Mesenchymal stem cell (in vitro differentiated cells and primary cell): ENCODE measurements around the gene MAGEA2.
"Not testable (repeated sequence)": the region's sequence is repeated elsewhere in the genome, so short reads cannot be mapped to it uniquely, and the experiment has no call there.

Experiments
- DNase-seq: peaks from one replicate; pipeline ENCODE4 v3.0.0-alpha.2; 2013
- H2AFZ ChIP-seq: one replicate; pipeline ENCODE4 v1.6.1; 2013; ENCODE audit warnings: low read depth, mild to moderate bottlenecking, control low read depth, inconsistent platforms, low read length, moderate library complexity
- H2AK5ac ChIP-seq: 2 replicates; pipeline ENCODE4 v1.6.1; 2013; ENCODE audit warnings: low read length, moderate library complexity, mild to moderate bottlenecking, inconsistent platforms; ENCODE audit not compliant: severe bottlenecking
- H2BK120ac ChIP-seq: one replicate; pipeline ENCODE4 v1.6.1; 2013; ENCODE audit warnings: low read depth, mild to moderate bottlenecking, inconsistent platforms, low read length, moderate library complexity
- H2BK12ac ChIP-seq, 2 experiments: one replicate each; pipeline ENCODE4 v1.6.1; 2013; ENCODE audit warnings: inconsistent platforms in 2 of 2, low read length in 2 of 2, mild to moderate bottlenecking in 2 of 2, moderate library complexity in 2 of 2, control low read depth in 1 of 2
- H2BK15ac ChIP-seq: one replicate; pipeline ENCODE4 v1.6.1; 2013; ENCODE audit warnings: mild to moderate bottlenecking, low read depth, inconsistent platforms; ENCODE audit not compliant: poor library complexity, severe bottlenecking
- H2BK5ac ChIP-seq: 2 replicates; pipeline ENCODE4 v1.6.1; 2013; ENCODE audit warnings: low read depth, mild to moderate bottlenecking, low read length, control low read depth, inconsistent platforms; ENCODE audit not compliant: poor library complexity, severe bottlenecking
- H3K14ac ChIP-seq, 2 experiments: one replicate each; pipeline ENCODE4 v1.6.1; 2013; ENCODE audit warnings: inconsistent platforms in 2 of 2, low read length in 2 of 2, control low read depth in 1 of 2, mild to moderate bottlenecking in 1 of 2, moderate library complexity in 1 of 2
- H3K18ac ChIP-seq, 2 experiments: one replicate each; pipeline ENCODE4 v1.6.1; 2013; ENCODE audit warnings: inconsistent platforms in 2 of 2, low read length in 2 of 2, control low read depth in 1 of 2, low read depth in 1 of 2, mild to moderate bottlenecking in 1 of 2
- H3K23ac ChIP-seq, 2 experiments: one replicate each; pipeline ENCODE4 v1.6.1; 2013; ENCODE audit warnings: inconsistent platforms in 2 of 2, low read length in 2 of 2, mild to moderate bottlenecking in 2 of 2, moderate library complexity in 2 of 2, control low read depth in 1 of 2
- H3K27ac ChIP-seq: 2 replicates; pipeline ENCODE4 v1.5.1; 2013; ENCODE audit warnings: mild to moderate bottlenecking, moderate library complexity, low read length, control low read depth, inconsistent platforms; ENCODE audit not compliant: poor library complexity, severe bottlenecking
- H3K27me3 ChIP-seq, 2 experiments: 2 replicates each; pipeline versions ENCODE4 v1.6.1 to v1.7.0; 2013; ENCODE audit warnings: low read length in 2 of 2, mild to moderate bottlenecking in 2 of 2, moderate library complexity in 2 of 2, control low read depth in 1 of 2, inconsistent platforms in 1 of 2; ENCODE audit not compliant: control insufficient read depth in 1 of 2, insufficient read depth in 1 of 2
- H3K36me3 ChIP-seq, 2 experiments: 2 replicates each; pipeline versions ENCODE4 v1.6.1 to v1.7.0; 2013; ENCODE audit warnings: low read length in 2 of 2, control low read depth in 1 of 2, inconsistent platforms in 1 of 2, low read depth in 1 of 2, mild to moderate bottlenecking in 1 of 2; ENCODE audit not compliant: insufficient read depth in 2 of 2, control insufficient read depth in 1 of 2
- H3K4ac ChIP-seq, 2 experiments: one replicate each; pipeline ENCODE4 v1.6.1; 2013; ENCODE audit warnings: inconsistent platforms in 2 of 2, low read length in 2 of 2, mild to moderate bottlenecking in 2 of 2, moderate library complexity in 2 of 2, control low read depth in 1 of 2, low read depth in 1 of 2
- H3K4me1 ChIP-seq: 2 replicates; pipeline ENCODE4 v1.6.1; 2013; ENCODE audit warnings: low read depth, low read length, control low read depth; ENCODE audit not compliant: control insufficient read depth, insufficient read depth
- H3K4me2 ChIP-seq: 2 replicates; pipeline ENCODE4 v1.6.1; 2013; ENCODE audit warnings: low read length, mild to moderate bottlenecking, inconsistent platforms; ENCODE audit not compliant: poor library complexity, severe bottlenecking
- H3K4me3 ChIP-seq, 2 experiments: 2 replicates each; pipeline versions ENCODE4 v1.5.1 to v1.7.0; 2013; ENCODE audit warnings: low read length in 2 of 2, mild to moderate bottlenecking in 2 of 2, control low read depth in 1 of 2, low read depth in 1 of 2; ENCODE audit not compliant: insufficient read depth in 1 of 2
- H3K79me1 ChIP-seq: replicated peaks from 2 replicates; pipeline ENCODE4 v1.6.1; 2013; ENCODE audit warnings: mild to moderate bottlenecking, control low read depth, low read length, inconsistent platforms; ENCODE audit not compliant: poor library complexity, severe bottlenecking
- H3K9ac ChIP-seq: 2 replicates; pipeline ENCODE4 v1.7.0; 2013; ENCODE audit warnings: mild to moderate bottlenecking, low read length, moderate library complexity
- H3K9me3 ChIP-seq: 2 replicates; pipeline ENCODE4 v1.7.0; 2013; ENCODE audit warnings: mild to moderate bottlenecking, low read length; ENCODE audit not compliant: control insufficient read depth
- H4K8ac ChIP-seq: one replicate; pipeline ENCODE4 v1.6.1; 2013; ENCODE audit warnings: inconsistent platforms, mild to moderate bottlenecking, low read length, moderate library complexity
- H4K91ac ChIP-seq: one replicate; pipeline ENCODE4 v1.6.1; 2013; ENCODE audit warnings: mild to moderate bottlenecking, low read length, inconsistent platforms
- WGBS: methylation state at CpG from one replicate; pipeline ENCODE4 v1.1.7; 2013; ENCODE audit warnings: mixed read lengths; 5-methylcytosine and 5-hydroxymethylcytosine counted together

MAGEA2 gene

GRCh38 chrX:152754871-152755270, 1.2 kb upstream of the MAGEA2 start:
- H4K91ac ChIP-seq, H3K27ac ChIP-seq, H2AFZ ChIP-seq, H3K4me1 ChIP-seq, H3K9ac ChIP-seq, H3K9me3 ChIP-seq, H3K4ac ChIP-seq, H3K27me3 ChIP-seq, H3K4me2 ChIP-seq, H2BK120ac ChIP-seq, H4K8ac ChIP-seq, H2BK5ac ChIP-seq, DNase-seq, H2AK5ac ChIP-seq, H3K36me3 ChIP-seq, H3K14ac ChIP-seq, H2BK15ac ChIP-seq, H3K23ac ChIP-seq, H3K4me3 ChIP-seq, H2BK12ac ChIP-seq, H3K18ac ChIP-seq, H3K79me1 ChIP-seq: not testable (repeated sequence)
- WGBS = no CpG with 5 or more reads among the region's 5 CpGs

GRCh38 chrX:152738560-152738959, 15.1 kb downstream of the MAGEA2 start:
- DNase-seq = no peak
- H2BK5ac ChIP-seq = no peak overlapping the region
- no peak overlapping the region for H2AK5ac ChIP-seq
- WGBS = no CpG with 5 or more reads among the region's 5 CpGs
- H3K9me3 ChIP-seq = no peaks in the 10 kb centered on the region
- H3K27ac ChIP-seq = no peak overlapping the region
- no peak overlapping the region for H3K4ac ChIP-seq
- no peak overlapping the region for H3K9ac ChIP-seq
- no peak overlapping the region for H3K4me3 ChIP-seq
- no peaks in the 10 kb centered on the region for H3K4me1 ChIP-seq
- H3K23ac ChIP-seq = no peak overlapping the region
- H4K91ac ChIP-seq = no peak overlapping the region
- no peaks in the 10 kb centered on the region for H3K79me1 ChIP-seq
- no peak overlapping the region for H4K8ac ChIP-seq
- H2BK120ac ChIP-seq = no peak overlapping the region
- H2BK15ac ChIP-seq = no peak overlapping the region
- H2BK12ac ChIP-seq = no peak overlapping the region
- H3K27me3 ChIP-seq = peaks cover 0 to 6% of the 10 kb centered on the region in 2 experiments
- no peak overlapping the region for H2AFZ ChIP-seq
- no peaks in the 10 kb centered on the region for H3K36me3 ChIP-seq
- no peak overlapping the region for H3K14ac ChIP-seq
- H3K18ac ChIP-seq = no peak overlapping the region
- no peak overlapping the region for H3K4me2 ChIP-seq

GRCh38 chrX:152736528-152736927, 17.1 kb downstream of the MAGEA2 start:
- WGBS = 84% methylated on average over 11 of the region's 12 CpGs
- DNase-seq, H3K18ac ChIP-seq, H3K4me3 ChIP-seq, H3K79me1 ChIP-seq, H3K9ac ChIP-seq, H3K4ac ChIP-seq, H2BK15ac ChIP-seq, H2BK12ac ChIP-seq, H3K23ac ChIP-seq, H2BK5ac ChIP-seq, H3K27me3 ChIP-seq, H2AFZ ChIP-seq, H3K4me1 ChIP-seq, H2BK120ac ChIP-seq, H4K8ac ChIP-seq, H3K9me3 ChIP-seq, H3K36me3 ChIP-seq, H4K91ac ChIP-seq, H3K14ac ChIP-seq, H3K4me2 ChIP-seq, H3K27ac ChIP-seq, H2AK5ac ChIP-seq: not testable (repeated sequence)

GRCh38 chrX:152735860-152736511, 17.7 kb downstream of the MAGEA2 start:
- Histone ChIP-seq H2AK5ac (no peak overlapping the region), H2BK120ac (no peak overlapping the region), H3K27ac (no peak overlapping the region), H3K36me3 (no peaks in the 10 kb centered on the region), H2BK5ac (no peak overlapping the region), H3K9me3 (no peaks in the 10 kb centered on the region), H3K4me2 (no peak overlapping the region), H3K4me3 (no peak overlapping the region), H2BK15ac (no peak overlapping the region), H3K4me1 (no peaks in the 10 kb centered on the region), H4K91ac (no peak overlapping the region), H3K14ac (no peak overlapping the region), H4K8ac (no peak overlapping the region), H2AFZ (no peak overlapping the region), H3K23ac (no peak overlapping the region), H3K9ac (no peak overlapping the region), H2BK12ac (no peak overlapping the region), H3K79me1 (no peaks in the 10 kb centered on the region), H3K4ac (no peak overlapping the region), H3K27me3 (peaks cover 0 to 3% of the 10 kb centered on the region in 2 experiments), H3K18ac (no peak overlapping the region)
- WGBS = 81% methylated on average over 11 of the region's 12 CpGs
- DNase-seq = no peak
